Activated CD8-positive, alpha-beta memory T cell treated with anti-CD3 and anti-CD28 coated beads for 4 hours (primary cell): ENCODE data around the gene AOC2.
"Not testable (repeated sequence)": the region's sequence is repeated elsewhere in the genome, so short reads cannot be mapped to it uniquely, and the experiment has no call there.

Experiments
- DNase-seq, 2 donors: peaks; one replicate each; pipeline ENCODE4 v3.0.0-alpha.2; 2020; ENCODE audit warnings: low read depth in 2 of 2

The AOC2 gene

DNA sequence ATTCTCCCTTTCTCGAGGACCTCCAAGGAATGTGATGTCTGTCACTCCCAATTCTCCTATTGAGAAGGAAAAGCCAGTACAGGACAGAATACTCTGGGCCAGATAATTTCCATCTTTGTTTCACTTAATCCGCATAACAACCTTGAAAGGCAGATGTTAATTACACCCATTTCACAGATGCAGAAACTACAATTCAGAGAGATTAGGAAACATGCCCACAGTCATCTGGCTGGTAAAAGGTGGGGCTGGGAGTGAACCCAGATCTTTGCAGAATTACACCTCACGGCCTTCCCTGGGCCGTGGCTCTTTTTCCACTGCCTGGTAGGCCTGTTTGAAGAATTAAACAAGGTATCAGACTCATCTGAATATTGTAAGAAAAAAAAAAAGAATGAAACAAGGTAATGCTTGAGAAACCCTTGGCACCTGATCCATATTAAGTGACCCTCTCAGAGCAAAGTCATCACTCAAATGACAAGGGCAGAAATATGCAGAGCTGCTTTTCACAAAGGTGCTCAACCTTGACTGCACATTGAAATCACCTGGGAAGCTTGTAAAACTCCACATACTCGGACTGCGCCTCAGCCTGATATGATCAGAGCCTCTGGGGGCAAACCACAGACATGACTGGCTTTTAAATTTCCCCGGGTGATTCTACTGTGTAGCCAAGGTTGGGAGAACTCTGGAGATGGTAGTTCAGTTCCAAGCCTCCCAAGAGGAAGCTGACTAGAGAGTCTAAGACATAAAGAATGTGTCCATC lies 39.6 kb downstream of the AOC2 start:
- no peak for DNase-seq

DNA sequence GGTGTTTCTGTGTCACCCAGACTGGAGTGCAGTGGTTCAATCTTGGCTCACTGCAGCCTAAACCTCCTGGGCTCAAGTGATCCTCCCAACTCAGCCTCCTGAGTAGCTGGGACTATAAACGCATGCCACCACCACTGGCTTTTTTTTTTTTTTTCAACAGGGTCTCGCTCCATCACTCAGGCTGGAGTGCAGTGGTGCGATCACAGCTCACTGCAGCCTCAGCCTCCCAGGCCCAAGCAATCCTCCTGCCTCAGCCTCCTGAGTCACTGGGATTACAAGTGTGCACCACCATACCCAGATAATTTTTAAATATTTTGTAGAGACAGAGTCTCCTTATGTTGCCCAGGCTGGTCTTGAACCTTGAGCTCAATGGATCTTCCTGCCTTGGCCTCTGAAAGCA lies 41.4 kb downstream of the AOC2 start:
- DNase-seq: not testable (repeated sequence)

DNA sequence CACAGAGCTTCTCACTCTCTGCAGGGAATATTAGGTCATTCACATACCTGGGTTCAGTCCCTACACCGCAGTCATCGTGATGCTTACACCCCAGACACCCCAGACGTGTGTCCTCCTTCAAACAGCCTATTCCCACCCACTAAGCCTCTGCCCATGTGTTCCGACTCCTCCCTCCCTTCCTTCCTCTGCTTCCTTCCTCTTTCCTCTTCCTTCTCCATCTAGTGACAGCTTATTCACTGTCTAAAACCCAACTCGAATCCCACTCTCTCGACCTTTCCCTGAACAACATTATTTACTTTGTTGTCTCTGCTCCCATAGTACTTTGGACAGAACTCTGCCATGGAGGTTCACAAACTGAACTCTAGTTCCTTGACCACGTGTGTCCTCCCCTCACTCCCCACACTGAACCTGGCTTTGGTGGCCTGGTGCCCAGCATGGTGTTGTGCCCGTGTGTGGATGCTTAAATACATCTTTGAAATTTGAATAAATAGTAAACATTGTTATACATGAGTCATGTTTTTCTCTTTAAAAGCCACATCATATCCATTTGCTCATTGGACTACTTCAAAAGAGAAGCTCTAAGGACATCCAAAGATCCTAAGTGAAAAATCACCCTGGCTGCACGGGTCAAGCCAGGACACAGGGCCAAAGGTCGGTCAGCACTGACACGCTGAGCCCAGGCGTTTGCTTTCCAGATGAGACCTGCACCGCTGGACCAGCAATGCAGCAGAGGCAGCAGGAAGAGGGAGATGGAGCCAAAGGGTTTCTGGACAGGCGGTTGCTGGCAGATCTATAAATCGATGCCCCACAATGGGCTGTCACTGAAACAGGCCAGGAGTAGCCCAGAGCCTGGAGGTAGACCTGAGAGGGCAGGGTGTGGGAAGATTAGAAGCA lies 42.1 kb downstream of the AOC2 start:
- no peak for DNase-seq

DNA sequence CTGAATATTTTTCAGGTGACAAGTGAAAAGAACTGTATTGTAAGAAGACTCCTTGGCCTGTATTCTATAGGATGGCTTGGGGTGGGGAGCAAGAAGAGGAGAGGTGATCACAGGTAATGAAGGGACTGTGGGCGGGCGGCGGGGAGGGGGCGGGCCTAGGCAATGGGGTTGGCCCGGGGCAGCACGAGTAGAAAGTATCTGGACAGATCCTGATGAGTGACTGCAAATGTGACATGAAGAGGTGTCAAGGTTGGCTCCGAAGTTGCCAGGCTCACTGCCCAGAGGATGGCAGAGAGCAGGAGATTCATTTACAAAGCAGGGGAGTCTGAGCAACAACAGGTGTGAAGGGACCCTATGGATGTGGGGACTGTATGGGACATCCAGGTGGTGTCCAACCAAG lies 45.4 kb downstream of the AOC2 start:
- no peak for DNase-seq

DNA sequence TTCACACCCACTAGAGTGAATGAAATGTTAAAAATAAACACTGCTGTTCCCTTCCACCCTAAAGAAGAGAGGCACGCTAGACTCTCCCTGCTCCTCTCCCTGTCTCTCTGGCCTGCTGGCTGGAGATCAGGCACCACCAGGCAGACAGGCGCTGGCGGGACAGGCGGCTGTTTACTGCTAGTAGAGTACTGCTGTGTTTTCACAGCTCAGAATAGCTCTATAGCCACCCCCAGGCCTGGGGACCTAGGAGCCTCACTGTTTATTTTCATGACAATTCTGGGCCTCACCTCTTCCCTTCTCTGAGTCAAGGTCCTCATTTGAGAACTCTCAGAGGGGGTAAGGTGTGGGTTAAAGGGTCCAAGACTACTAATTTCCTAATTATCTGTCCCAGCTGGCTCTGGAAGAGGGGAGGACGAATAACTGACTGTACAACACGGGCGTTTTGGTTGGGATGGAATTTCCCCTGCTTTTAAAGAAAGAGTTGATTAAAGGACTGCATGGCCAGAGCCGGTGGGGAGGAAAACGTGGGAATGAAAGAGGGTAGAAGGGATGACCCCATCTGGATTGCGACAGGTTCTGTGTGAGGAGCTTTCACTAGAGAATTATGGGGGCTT lies 47.3 kb downstream of the AOC2 start:
- DNase-seq: no peak

DNA sequence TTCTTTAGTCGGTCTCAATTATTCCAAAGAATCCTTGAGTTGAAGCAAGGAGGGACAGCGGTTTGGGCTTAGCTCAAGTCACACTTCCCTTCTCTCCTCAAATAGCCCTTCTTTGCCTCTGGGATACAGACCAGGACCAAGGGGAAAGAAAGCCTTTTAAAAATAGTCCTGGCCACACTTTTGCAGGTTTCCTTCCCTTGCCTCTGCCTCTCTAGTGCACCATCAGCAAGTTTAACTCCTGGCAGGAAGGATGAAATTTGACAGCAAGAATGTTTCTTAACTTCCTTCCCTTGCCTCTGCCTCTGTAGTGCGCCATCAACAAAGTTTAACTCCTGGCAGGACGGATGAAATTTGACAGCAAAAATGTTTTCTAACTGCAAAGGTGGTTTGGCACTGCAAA lies 49.0 kb downstream of the AOC2 start:
- no peak for DNase-seq

DNA sequence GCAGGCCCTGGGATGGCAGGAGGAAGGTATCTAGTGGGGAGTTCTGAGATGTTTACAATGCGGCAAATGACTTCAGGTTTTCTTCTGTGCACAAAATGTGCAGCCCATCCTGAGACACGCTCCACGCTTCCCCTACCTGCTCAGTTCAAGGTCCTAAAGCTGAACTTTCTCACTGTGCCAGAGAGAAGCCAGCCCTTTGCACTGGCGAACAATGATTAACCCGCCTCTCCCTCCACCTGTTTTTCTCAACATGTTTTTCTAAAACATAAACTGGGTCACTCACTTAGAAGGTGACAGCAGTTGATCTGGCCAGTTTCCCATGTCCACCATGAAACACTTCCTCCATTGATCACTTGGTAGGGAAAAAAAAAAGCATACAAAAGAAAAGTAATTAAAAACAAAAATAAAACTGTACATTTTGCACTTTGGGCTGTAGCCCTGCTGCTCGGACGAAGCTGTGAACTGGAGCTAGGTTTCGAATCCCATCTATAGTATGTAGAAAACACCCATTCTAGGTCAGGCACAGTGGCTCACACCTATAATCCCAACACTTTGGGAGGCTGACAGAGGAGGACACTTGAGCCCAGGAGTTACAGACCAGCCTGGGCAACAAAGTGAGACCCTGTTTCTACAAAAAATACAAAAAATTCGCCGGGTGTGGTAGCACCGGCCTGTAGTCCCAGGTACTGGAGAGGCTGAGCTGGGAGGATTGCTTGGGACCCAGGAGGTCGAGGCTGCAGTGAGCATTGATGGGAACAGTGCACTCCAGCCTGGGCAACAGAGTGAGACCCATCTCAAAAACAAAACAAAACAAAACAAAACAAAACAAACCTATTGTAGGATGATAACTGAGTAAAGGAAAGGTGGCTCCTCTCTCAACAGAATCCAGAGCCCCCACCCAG lies 50.2 kb downstream of the AOC2 start:
- DNase-seq: no peak

DNA sequence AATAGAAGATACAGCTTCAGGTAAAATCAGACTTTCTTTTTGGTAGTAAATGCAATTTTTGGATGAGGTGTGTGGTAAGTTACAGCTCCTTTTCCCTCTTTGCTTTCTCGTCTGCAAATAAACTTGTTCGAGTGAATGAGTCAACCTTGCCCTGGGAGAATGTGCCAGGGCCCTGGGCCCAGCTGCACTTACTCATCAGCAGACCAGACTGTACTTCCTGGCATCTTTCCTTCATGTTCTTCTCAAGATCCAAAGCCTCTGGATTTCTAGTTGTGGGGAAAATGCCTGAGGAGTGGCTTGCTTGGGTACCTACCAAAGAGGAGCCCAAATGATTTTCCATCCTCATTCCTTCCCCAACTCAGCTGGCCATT lies 50.8 kb downstream of the AOC2 start:
- DNase-seq: no peak

DNA sequence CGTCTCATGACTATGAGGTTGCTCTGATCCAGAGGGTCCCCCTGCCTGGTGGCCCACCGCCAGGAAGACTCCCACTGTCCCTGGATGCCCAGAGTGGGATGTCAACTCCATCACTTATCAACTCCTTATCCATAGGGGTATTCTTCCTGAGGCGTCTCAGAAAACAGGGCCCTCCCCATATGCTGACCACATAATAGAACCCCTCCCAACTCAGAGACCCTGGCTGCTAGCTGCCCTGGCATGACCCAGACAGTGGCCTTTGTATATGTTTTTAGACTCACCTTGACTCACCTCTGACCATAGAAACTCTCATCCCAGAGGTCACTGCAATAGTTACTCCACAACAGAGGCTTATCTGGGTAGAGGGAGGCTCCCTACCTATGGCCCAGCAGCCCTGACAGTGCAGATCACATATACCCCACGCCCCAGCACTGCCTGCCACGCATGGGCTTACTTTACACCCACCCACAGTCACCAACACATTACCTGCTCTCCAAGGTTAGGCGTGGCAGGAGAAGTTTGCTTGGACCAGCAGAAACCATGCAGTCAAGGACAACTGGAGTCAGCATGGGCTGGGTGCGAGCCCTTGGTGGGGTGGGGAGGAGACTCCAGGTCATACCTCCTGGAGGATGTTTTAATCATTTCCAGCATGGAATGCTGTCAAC lies 53.9 kb downstream of the AOC2 start:
- DNase-seq: no peak

DNA sequence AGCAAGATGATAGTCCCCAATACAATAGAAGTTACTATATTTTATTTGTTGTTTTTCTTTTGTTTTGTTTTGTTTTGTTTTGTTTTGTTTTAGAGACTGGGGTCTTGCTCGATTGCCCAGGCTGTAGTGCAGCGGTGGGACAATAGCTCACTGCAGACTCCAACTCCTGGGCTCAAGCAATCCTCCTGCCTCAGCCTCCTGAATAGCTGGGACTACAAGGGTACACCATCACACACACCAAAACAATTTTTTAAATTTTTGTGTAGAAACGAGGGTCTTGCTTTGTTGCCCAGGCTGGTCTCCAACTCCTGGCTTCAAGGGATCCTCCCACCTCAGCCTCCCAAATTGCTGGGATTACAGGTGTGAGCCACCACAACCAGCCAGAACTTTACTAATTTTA lies 55.6 kb downstream of the AOC2 start:
- DNase-seq: not testable (repeated sequence)
